Activated effector memory CD4-positive, alpha-beta T cell treated with Interleukin-2 at 50 U/mL for 16 hours (primary cell): Measurements from ENCODE around the gene LACRT.
"Not testable (repeated sequence)": the region's sequence is repeated elsewhere in the genome, so short reads cannot be mapped to it uniquely, and the experiment has no call there.

Experiments used
- DNase-seq: peaks from one replicate; pipeline ENCODE4 v3.0.0-alpha.2; 2020

LACRT gene

GRCh38 chr12:54634795-54635194 lies at the start of gene LACRT:
LACRT (minus strand) TSS chr12:54634895; CDS start chr12:54634841, 54 bp downstream.
- no peak for DNase-seq

- no peak for DNase-seq
Observed at GRCh38 chr12:54683398-54683797, 48.7 kb upstream of the LACRT start.

GRCh38 chr12:54682674-54683073 lies 48.0 kb upstream of the LACRT start:
- DNase-seq, result no peak

GRCh38 chr12:54680374-54680773 lies 45.7 kb upstream of the LACRT start:
- DNase-seq, result no peak

GRCh38 chr12:54678131-54678530 lies 43.4 kb upstream of the LACRT start:
- DNase-seq, result no peak

GRCh38 chr12:54667945-54668344 lies 33.2 kb upstream of the LACRT start:
- no peak for DNase-seq

GRCh38 chr12:54666008-54666407 lies 31.3 kb upstream of the LACRT start:
- no peak for DNase-seq

- not testable (repeated sequence) for DNase-seq
Observed at GRCh38 chr12:54665022-54665635, 30.4 kb upstream of the LACRT start.

- no peak for DNase-seq
Observed at GRCh38 chr12:54663603-54664002, 28.9 kb upstream of the LACRT start.

- no peak for DNase-seq
Observed at GRCh38 chr12:54662026-54662425, 27.3 kb upstream of the LACRT start.

GRCh38 chr12:54661048-54661447 lies 26.4 kb upstream of the LACRT start:
- no peak for DNase-seq

- no peak for DNase-seq
Observed at GRCh38 chr12:54660320-54660962, 25.7 kb upstream of the LACRT start.

GRCh38 chr12:54658306-54659264 lies 23.9 kb upstream of the LACRT start:
- no peak for DNase-seq

- no peak for DNase-seq
Observed at GRCh38 chr12:54657105-54657607, 22.5 kb upstream of the LACRT start.

- DNase-seq, result no peak
Observed at GRCh38 chr12:54654926-54655325, 20.2 kb upstream of the LACRT start.

- no peak for DNase-seq
Observed at GRCh38 chr12:54653025-54653424, 18.3 kb upstream of the LACRT start.

GRCh38 chr12:54650889-54651288 lies 16.2 kb upstream of the LACRT start:
- DNase-seq, result no peak

- DNase-seq, result no peak
Observed at GRCh38 chr12:54650409-54650808, 15.7 kb upstream of the LACRT start.

- DNase-seq, result no peak
Observed at GRCh38 chr12:54649825-54650224, 15.1 kb upstream of the LACRT start.

- DNase-seq, result no peak
Observed at GRCh38 chr12:54648265-54648664, 13.6 kb upstream of the LACRT start, which contains the start of gene DCD. DCD (minus strand) TSS chr12:54648365; CDS start chr12:54648303, 62 bp downstream.

GRCh38 chr12:54641554-54641953 lies 6.9 kb upstream of the LACRT start:
- DNase-seq, result no peak

GRCh38 chr12:54641089-54641488 lies 6.4 kb upstream of the LACRT start:
- no peak for DNase-seq

- not testable (repeated sequence) for DNase-seq
Observed at GRCh38 chr12:54639112-54639511, 4.4 kb upstream of the LACRT start.
